HepG2 (cell line): ENCODE results near the gene C2CD2. TPM values are rescaled to one million over a fixed set of nuclear protein-coding genes. Genes with fewer than 3 reads are reported as not detected.
A peak's percentile ranks its signal among the peaks of the same experiment; 100 is the strongest.

Source experiments
- ATAC-seq: fragments of 200-7000 bp; cut with Tn5 transposase; 3 replicates; pipeline ENCODE4 v1.9.1; 2020; ENCODE audit warnings: mild to moderate bottlenecking, moderate library complexity
- BruUV-seq: library from RNA; stranded (reverse); fragments of 400-500 nt; replicated peaks from 2 replicates; lab custom pipeline; 2021; lab: Mats Ljungman, UMichigan
- CTCF ChIA-PET: fragments of 300-600 bp; formaldehyde crosslinking; extraction: SDS; loops from one replicate; lab custom pipeline; 2021; ENCODE audit warnings: low total read pairs, inconsistent platforms, low intra/inter-chr PET ratio; lab: Yijun Ruan, JAX
- POLR2A ChIA-PET: fragments of 350-600 bp; sonication (Branson Sonifier 250); formaldehyde crosslinking; loops from one replicate; lab custom pipeline; 2020; ENCODE audit warnings: antibody characterized with exemption, inconsistent platforms; lab: Yijun Ruan, JAX
- DNase-seq: peaks from one replicate; pipeline ENCODE4 v3.0.0-alpha.2; 2015; ENCODE audit warnings: low spot score
- FAIRE-seq: peaks from 3 replicates; lab custom pipeline; 2011; peaks lifted over from hg19 to GRCh38; lab: Jason Lieb, UNC
- H2AFZ ChIP-seq: one replicate; pipeline ENCODE4 v1.6.1; 2011; ENCODE audit warnings: low read length, inconsistent platforms
- H3K27ac ChIP-seq: fragments of 300-600 bp; 3 replicates; pipeline ENCODE4 v1.8.0; 2011; ENCODE audit warnings: mixed run types, mild to moderate bottlenecking, mixed read lengths, low read length, inconsistent platforms; ENCODE audit not compliant: insufficient read depth; ENCODE audit errors: extremely low read length
- H3K27me3 ChIP-seq, 2 experiments: fragments of 200-600 bp in 1 of 2; 2 replicates in 1 of 2; 3 replicates in 1 of 2; pipeline versions ENCODE4 v1.6.0 to v1.8.0; 2011; ENCODE audit warnings: low read length in 2 of 2, mild to moderate bottlenecking in 2 of 2, moderate library complexity in 2 of 2, inconsistent platforms in 1 of 2; ENCODE audit not compliant: insufficient read depth in 2 of 2, control insufficient read depth in 1 of 2
- H3K36me3 ChIP-seq, 2 experiments: fragments of 200-600 bp in 1 of 2; replicated peaks in 1 of 2; 2 replicates in 1 of 2; 3 replicates in 1 of 2; pipeline versions ENCODE4 v1.5.1 to v1.8.0; 2011; ENCODE audit warnings: low read length in 2 of 2, inconsistent platforms in 1 of 2; ENCODE audit not compliant: insufficient read depth in 2 of 2, control insufficient read depth in 1 of 2
- H3K4me1 ChIP-seq: 2 replicates; pipeline ENCODE4 v1.5.1; 2012; ENCODE audit warnings: low read length, inconsistent platforms; ENCODE audit not compliant: insufficient read depth
- H3K4me2 ChIP-seq: 2 replicates; pipeline ENCODE4 v1.6.0; 2011; ENCODE audit warnings: low read depth, low read length, inconsistent platforms
- H3K4me3 ChIP-seq, 3 experiments: fragments of 200-600 bp in 1 of 3; sonication (generic), shearing (Covaris generic) in 1 of 3; replicated peaks in 1 of 3; 2 replicates each; pipeline ENCODE4 v1.5.1; 2011 to 2016; ENCODE audit warnings: low read length in 3 of 3, inconsistent platforms in 2 of 3, low read depth in 2 of 3, mild to moderate bottlenecking in 2 of 3, control low read depth in 1 of 3, mixed read lengths in 1 of 3; ENCODE audit not compliant: insufficient read depth in 1 of 3
- H3K79me2 ChIP-seq: one replicate; pipeline ENCODE4 v1.6.1; 2011; ENCODE audit warnings: low read length, inconsistent platforms; ENCODE audit not compliant: insufficient read depth
- H3K9ac ChIP-seq: 2 replicates; pipeline ENCODE4 v1.6.0; 2011; ENCODE audit warnings: mild to moderate bottlenecking, low read depth, low read length, inconsistent platforms; ENCODE audit not compliant: insufficient read depth
- H3K9me3 ChIP-seq: 2 replicates; pipeline ENCODE4 v1.5.1; 2012; ENCODE audit warnings: mild to moderate bottlenecking, low read length
- H4K20me1 ChIP-seq: 2 replicates; pipeline ENCODE4 v1.6.0; 2011; ENCODE audit warnings: inconsistent platforms, mild to moderate bottlenecking, low read length, moderate library complexity; ENCODE audit not compliant: insufficient read depth
- CEBPB ChIP-seq: IDR thresholded peaks from 2 replicates; pipeline ENCODE4 v1.6.1; 2011; ENCODE audit warnings: low read depth, low read length, improper control_type of control experiment, borderline replicate concordance
- ETV5 ChIP-seq: IDR thresholded peaks from 2 replicates; pipeline ENCODE4 v1.6.1; 2018; ENCODE audit warnings: missing biosample characterization, missing genetic modification reagents, inconsistent platforms, borderline replicate concordance
- FOXJ3 ChIP-seq: sonication (generic); formaldehyde crosslinking; IDR thresholded peaks from 2 replicates; pipeline ENCODE4 v1.4.0; 2020; ENCODE audit warnings: missing genetic modification reagents, mild to moderate bottlenecking, borderline replicate concordance
- GATA4 ChIP-seq: sonication (generic); IDR thresholded peaks from 2 replicates; pipeline ENCODE4 v1.6.1; 2016; ENCODE audit warnings: antibody characterized with exemption, low read depth, borderline replicate concordance
- GFI1 ChIP-seq: sonication (generic); formaldehyde crosslinking; IDR thresholded peaks from 2 replicates; pipeline ENCODE4 v1.5.0; 2020; ENCODE audit warnings: missing genetic modification reagents, mild to moderate bottlenecking, borderline replicate concordance
- MNT ChIP-seq: fragments of 450-650 bp; IDR thresholded peaks from 2 replicates; pipeline ENCODE4 v1.6.1; 2016
- STAG1 ChIP-seq: sonication (generic); formaldehyde crosslinking; IDR thresholded peaks from 2 replicates; pipeline ENCODE4 v1.4.0; 2020; ENCODE audit warnings: missing genetic modification reagents
- ZFP37 ChIP-seq: sonication (generic); formaldehyde crosslinking; IDR thresholded peaks from 2 replicates; pipeline ENCODE4 v1.4.0; 2020; ENCODE audit warnings: missing genetic modification reagents, borderline replicate concordance
- ZHX2 ChIP-seq, 2 experiments: sonication (generic) in 1 of 2; formaldehyde crosslinking in 1 of 2; IDR thresholded peaks; 2 replicates each; pipeline versions ENCODE4 v1.6.1 to v1.9.0; 2014 to 2022; ENCODE audit warnings: antibody characterized with exemption in 1 of 2, borderline replicate concordance in 1 of 2, inconsistent platforms in 1 of 2, low read depth in 1 of 2, missing genetic modification reagents in 1 of 2
- ZNF761 ChIP-seq: sonication (generic); formaldehyde crosslinking; conservative IDR thresholded peaks from 2 replicates; pipeline ENCODE4 v1.4.0; 2020; ENCODE audit warnings: mild to moderate bottlenecking, missing genetic modification reagents
- WGBS: methylation state at CpG from one replicate; pipeline ENCODE4 v1.1.6; 2017; ENCODE audit warnings: low lambda C conversion rate; 5-methylcytosine and 5-hydroxymethylcytosine counted together
- in situ Hi-C: cut with HindIII; loops from 2 replicates; pipeline ENCODE4 v1.10.0; 2017; ENCODE audit warnings: low pct_unique_long_range_greater_than_20kb; ENCODE audit not compliant: extremely low pct_ligation_motif_present
- intact Hi-C: fragments of 100-400 bp; cut with micrococcal nuclease; formaldehyde crosslinking; loops from one replicate; pipeline ENCODE4 v1.10.0; 2022; ENCODE audit not compliant: unreplicated experiment
- polyA plus RNA-seq, 8 experiments: library from polyadenylated mRNA; depleted of rRNA in 3 of 8; stranded (reverse) in 7 of 8; unstranded in 1 of 8; fragments of >200 nt; fragmentation: Illumina TruSeq in 4 of 8; extraction: Trizol in 4 of 8; gene quantifications; 2 replicates each; pipeline versions ENCODE4 v1.2.1 to v1.2.3, GENCODE V29; 2011 to 2016; ENCODE audit warnings: low read depth in 4 of 8, missing spikeins in 1 of 8, mixed read lengths in 1 of 8; ENCODE audit not compliant: insufficient read depth in 1 of 8
- total RNA-seq, 5 experiments: library from RNA; depleted of rRNA; stranded (reverse); fragments of >200 nt; fragmentation: Illumina TruSeq; extraction: Trizol; gene quantifications; 2 replicates each; pipeline ENCODE4 v1.2.3, GENCODE V29; 2016; ENCODE audit warnings: low read depth in 1 of 5

Gene C2CD2
- total and polyA plus RNA-seq, 2 of the 13 experiments (the other 11 are each of a cell fraction or from before 2014, with no cell fraction given) = 12.5 to 19.7 TPM

- DNase-seq = no peak
- Histone ChIP-seq H3K36me3 (peaks cover 12 to 52% of the 10 kb centered on the region in 2 experiments; a peak in 4 of 5 replicates), H3K27ac (no peak overlapping the region), H3K9ac (no peak overlapping the region), H3K4me3 (no peak overlapping the region), H4K20me1 (no peaks in the 10 kb centered on the region), H2AFZ (no peak overlapping the region), H3K79me2 (no peaks in the 10 kb centered on the region), H3K27me3 (no peaks in the 10 kb centered on the region), H3K9me3 (no peaks in the 10 kb centered on the region), H3K4me1 (no peaks in the 10 kb centered on the region)
- BruUV-seq = no TSS peak
- ATAC-seq = no peak
- 92% methylated on average over 10 of the region's 10 CpGs for WGBS
- CTCF ChIA-PET = no interaction called here
- intact Hi-C loops = no loop called here
- TF ChIP-seq GFI1 (CRISPR knock-in tag) = no peak
- peak; percentile 32; the same call in 1 of the 2 replicates for TF ChIP-seq CEBPB
- TF ChIP-seq, all 625 proteins: peak for 1
- in situ Hi-C loops = no loop called here
- H3K4me2 ChIP-seq = no peak overlapping the region
- POLR2A ChIA-PET = no interaction called here
- FAIRE-seq = no peak
Observed at GRCh38 chr21:41856572-41856971, 97.2 kb downstream of the C2CD2 start.

GRCh38 chr21:41854426-41854995 lies 99.3 kb downstream of the C2CD2 start:
- ChIA-PET POLR2A (no interaction called here), CTCF (no interaction called here)
- Histone ChIP-seq H3K79me2 (no peaks in the 10 kb centered on the region), H3K36me3 (peaks cover 12 to 49% of the 10 kb centered on the region in 2 experiments; a peak in 4 of 5 replicates), H3K27me3 (no peaks in the 10 kb centered on the region), H3K27ac (no peak overlapping the region), H3K4me1 (no peaks in the 10 kb centered on the region), H3K9ac (no peak overlapping the region), H4K20me1 (no peaks in the 10 kb centered on the region), H3K4me2 (no peak overlapping the region), H3K9me3 (no peaks in the 10 kb centered on the region), H3K4me3 (no peak overlapping the region), H2AFZ (no peak overlapping the region)
- FAIRE-seq (no peak), DNase-seq (no peak), ATAC-seq (no peak)
- no TSS peak for BruUV-seq
- WGBS = over 99% methylated on average over 24 of the region's 31 CpGs
- in situ Hi-C loops (no loop called here), intact Hi-C loops (no loop called here)
- no peak for TF ChIP-seq ZNF761 (CRISPR knock-in tag)
- no peak for TF ChIP-seq MNT
- TF ChIP-seq FOXJ3 (CRISPR knock-in tag) = no peak
- TF ChIP-seq ZFP37 (CRISPR knock-in tag) = no peak
- no peak for TF ChIP-seq GATA4
- no peak for TF ChIP-seq STAG1 (CRISPR knock-in tag)
- TF ChIP-seq ZHX2 (IDR thresholded peaks at IDR 0.05; ENCODE audit: low read depth) = no peak
- no peak for TF ChIP-seq ZHX2 (CRISPR knock-in tag; IDR thresholded peaks at IDR 0.05; ENCODE audit: borderline replicate concordance)
- no peak for TF ChIP-seq ETV5 (CRISPR knock-in tag)
